Stimulated activated CD4-positive, alpha-beta T cell treated with anti-CD3 and anti-CD28 coated beads, Interleukin-2, amount 100 ng/mL, for 4 hours (primary cell): ENCODE data around the gene RAC2.
A peak's percentile ranks its signal among the peaks of the same experiment; 100 is the strongest.
"Not testable (repeated sequence)": the region's sequence is repeated elsewhere in the genome, so short reads cannot be mapped to it uniquely, and the experiment has no call there.

Experiments
- DNase-seq: peaks from one replicate; pipeline ENCODE4 v3.0.0-alpha.2; 2020; ENCODE audit warnings: low read depth

The RAC2 gene

DNA sequence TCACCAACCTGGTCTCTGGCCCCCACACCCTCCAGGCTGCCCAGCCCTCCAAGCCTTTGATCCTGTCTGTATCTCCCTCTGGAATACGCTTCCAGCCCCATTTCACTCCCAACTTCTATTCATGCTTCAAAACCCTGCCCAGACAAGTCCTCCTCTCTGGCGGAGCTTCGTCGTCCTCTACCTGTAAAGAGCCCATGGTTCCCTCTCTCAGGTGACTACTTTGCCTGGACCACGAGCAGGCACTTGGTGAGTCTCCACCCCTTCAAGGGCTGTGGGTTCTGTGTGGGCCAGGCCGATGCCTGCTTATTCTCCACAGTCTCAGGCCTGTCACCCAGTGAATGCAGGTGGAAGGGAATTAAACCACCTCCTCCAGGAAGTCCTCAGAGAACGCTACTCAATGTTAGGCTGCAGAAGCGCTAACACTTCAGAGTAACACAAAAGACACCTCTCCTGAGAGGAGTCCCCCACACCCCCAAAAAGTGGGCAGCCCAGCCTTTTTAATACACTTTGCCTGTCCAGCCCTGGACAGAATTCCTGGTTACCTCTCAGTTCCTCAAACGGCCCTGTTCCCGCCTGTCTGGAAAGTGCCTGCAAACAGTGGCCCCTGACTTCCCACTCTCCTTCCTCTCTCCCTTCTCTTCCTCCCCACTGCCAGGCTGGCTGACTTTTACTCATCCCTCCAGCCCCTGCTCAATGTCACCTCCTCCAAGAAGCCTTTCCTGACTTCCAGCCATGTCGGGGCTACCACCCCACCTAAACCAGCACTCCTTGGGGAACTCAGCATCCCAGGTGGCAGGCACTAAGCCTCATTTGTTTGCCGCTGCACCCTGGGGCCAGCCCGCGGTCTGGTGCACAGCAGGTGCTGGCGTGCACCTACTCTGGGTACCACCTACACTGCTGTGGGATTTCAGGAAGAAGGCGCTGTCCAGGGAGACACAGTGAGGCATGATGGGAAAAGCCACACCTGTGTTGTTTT is 9.0 kb downstream of the RAC2 start:
- DNase-seq: no peak

DNA sequence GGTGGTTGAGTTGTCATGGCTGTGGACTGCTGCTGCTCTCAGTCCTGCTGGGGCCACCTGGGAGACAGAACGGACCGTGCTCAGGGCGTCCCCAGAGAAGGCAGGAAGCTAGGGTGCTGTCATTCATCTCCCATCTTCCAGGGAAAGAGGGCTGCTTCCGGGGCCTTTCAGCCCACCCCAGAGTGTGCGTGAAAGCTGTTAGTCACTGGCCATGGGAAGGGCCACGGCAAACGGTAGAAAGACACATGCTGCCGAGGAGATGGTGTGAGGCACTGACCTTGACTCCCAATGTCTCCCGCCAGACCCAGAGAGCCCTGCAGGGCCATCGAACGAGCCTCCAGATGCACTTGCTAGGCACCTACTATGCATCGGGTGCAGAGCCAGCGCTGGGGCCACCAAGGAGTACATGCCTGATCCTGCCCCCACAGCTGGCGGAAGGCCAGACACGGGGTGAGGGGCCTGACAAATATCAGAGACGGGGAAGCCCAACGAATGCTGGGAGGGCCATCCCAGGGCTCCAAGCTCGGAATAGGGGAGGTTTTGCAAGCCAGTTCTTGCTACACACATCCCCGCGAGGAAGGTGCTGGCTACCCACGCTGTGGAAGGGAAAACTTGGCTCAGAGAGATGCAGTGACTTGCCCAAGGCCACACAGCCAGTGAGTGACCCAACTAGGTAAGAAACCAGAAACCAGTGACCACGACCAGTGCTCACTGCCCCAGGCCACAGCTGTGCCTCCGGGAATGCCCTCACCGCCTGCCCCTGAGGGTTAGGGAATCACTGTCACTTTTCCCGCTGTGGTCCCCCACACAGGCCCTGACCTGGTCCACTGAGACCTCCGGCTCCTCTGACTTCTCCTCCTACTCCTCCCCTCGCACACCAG is 10.1 kb downstream of the RAC2 start:
- DNase-seq: no peak

- DNase-seq: not testable (repeated sequence)
These were observed 10.7 kb downstream of the RAC2 start for GRCh38 chr22:37233371-37233750.

GRCh38 chr22:37232140-37232998 is 11.7 kb downstream of the RAC2 start:
- DNase-seq: no peak

- peak; percentile 73 for DNase-seq
These were observed 12.5 kb downstream of the RAC2 start for GRCh38 chr22:37231406-37232139.

DNA sequence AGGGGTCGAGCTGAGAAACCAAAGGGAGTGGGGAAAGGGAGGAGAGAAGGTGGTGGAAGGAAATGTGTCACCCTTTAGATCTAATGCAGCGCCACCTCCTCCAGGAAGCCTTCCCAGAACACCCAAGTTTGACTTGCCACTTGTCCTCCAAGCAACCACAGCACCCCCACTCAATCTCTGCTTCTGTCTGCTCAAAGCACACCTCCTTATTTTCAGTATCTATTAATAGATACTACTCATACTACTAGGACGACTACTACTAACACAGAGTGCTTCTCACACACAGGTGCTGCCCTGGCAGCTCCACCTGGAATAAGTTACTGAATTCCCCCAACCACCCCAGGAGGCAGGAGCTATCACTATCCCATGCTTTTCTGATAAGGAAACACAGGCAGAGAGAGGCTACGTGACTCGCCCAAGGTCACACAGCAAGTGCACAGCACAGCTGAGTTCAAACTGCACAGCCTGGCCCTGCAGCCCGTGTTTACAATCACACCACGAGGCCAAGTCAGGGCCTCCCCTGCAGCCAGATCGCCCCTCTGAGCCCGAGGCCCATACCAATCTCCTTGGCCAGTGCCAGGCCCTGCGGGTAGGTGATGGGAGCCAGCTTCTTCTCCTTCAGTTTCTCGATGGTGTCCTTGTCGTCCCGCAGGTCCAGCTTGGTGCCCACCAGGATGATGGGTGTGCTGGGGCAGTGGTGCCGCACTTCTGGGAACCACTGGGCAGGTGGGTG is 13.2 kb downstream of the RAC2 start:
- peak; percentile 72 for DNase-seq

DNA sequence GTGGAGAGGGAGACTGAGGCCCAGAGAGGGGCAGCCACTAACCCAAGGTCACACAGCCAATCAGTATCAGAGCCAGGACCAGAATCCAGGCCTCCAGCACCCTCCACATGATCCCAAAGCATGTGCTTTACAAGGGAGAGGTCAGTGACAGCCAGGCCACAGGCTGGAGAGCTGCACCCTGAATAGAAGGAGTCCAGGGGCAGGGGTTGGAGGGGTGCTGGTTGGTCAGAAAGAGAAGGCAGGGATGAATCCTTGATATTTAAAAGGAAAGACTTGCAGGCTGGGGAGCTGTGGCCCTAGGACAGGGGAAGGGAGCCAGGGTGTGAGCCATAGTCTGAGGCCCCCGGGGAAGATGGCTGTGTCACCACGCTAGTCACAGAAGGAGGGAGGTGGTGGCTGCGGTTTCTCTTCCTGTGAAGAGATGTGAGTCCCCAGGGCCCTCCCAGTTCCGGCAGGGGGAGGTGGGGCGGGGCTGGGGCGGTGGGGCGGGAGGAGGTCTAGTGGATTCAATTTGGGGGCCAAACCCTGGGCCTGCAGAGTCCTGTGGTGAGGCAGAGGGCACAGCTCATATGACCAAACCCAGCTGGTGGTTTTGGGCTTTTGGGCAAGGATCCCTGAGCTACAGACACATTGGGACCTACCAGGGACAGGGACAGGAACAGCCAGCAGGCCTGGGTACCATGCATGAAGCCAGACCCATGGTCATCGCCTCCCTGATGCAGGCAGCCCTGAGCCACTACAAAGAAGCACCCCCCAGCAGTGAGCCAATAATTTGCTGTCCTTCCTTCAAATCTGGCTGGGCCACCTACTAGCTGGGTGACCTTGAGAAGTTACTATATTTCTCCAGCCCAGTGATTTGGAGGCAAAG is 14.0 kb downstream of the RAC2 start:
- DNase-seq: peak; percentile 89

- DNase-seq: no peak
These were observed 14.9 kb downstream of the RAC2 start for GRCh38 chr22:37229012-37229804.

DNA sequence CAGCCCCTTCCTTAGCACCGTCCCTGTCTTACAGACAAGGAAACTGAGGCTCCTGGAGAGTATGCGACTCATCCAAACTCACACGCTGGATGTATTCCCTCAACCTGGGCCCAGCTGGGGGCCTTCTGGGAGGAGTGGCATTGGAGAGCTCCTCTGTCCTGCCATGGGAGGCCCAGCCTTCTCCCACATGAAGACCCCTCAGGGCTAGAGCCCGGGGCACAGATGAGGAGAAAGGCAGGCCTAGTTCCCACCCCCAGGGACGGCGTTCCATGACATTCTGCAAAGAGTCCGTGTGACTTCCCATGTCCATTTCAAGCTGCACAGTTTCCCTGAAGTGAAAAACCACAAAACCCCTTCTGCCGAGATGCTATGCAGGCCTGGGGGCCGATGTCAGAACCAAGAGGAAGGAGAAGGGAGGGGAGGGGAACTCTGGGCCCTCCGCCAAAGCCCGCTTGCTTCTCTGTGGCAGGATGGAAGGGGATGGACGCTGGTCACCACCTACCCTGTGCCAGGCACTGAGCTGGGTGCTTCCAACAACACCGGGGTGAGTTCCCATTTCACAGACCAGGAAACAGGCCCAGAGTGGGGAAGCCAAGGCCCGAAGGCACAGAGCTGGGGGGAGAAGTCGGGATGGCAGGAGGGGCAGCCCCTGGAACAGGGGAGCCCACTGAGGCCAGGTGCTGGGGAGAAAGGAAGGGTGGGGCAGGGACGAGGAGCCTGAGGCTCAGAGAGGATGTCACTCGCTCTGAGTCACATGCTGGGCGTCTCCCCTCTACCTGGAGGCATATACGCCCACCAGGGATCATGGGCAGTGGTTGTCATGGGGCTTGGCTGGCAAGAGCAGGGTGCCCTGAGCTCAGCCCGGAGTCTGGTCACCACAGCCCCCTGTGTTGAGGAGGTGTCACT is 15.7 kb downstream of the RAC2 start:
- DNase-seq: no peak

DNA sequence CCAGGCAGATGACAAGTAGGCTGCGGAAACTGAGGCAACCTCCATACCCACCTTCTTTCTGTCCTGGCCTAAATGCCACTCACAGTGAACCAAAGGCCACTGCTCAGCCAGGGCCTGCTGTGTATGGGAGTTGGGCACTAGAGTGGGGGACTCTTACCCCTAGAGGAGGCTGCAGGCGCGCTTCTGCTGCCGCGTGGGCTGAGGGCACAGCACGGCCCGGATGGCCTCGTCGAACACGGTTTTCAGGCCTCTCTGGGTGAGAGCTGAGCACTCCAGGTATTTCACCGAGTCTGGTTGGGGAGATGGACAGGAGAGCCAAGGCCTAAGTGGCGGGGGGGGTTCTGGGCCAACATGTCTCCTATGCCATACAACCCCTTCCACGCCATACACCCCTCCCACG is 17.6 kb downstream of the RAC2 start:
- no peak for DNase-seq

DNA sequence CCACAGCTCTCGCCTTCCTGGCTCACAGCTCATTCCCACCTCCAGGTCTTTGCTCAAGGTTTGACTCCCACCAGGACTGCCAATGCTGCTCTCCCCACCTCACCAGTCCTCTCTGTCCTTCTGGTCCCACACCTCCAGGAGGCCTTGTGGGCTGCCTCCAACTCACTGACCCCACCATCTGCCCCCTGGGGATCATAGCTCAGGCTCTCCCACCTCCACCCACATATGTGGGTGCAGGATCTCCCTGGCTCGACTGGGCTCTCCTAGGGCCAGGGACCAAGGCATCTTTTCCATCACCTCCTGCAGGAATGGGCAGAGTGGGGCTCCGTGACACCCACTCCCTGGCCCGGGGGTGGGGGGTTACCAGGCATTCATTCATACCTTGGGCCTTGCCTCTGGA is 18.0 kb downstream of the RAC2 start:
- DNase-seq: no peak

- no peak for DNase-seq
These were observed 18.6 kb downstream of the RAC2 start for GRCh38 chr22:37225481-37225880.

GRCh38 chr22:37224757-37225420 is 19.2 kb downstream of the RAC2 start:
- DNase-seq: no peak

GRCh38 chr22:37223965-37224551 is 20.0 kb downstream of the RAC2 start:
- DNase-seq: no peak

DNA sequence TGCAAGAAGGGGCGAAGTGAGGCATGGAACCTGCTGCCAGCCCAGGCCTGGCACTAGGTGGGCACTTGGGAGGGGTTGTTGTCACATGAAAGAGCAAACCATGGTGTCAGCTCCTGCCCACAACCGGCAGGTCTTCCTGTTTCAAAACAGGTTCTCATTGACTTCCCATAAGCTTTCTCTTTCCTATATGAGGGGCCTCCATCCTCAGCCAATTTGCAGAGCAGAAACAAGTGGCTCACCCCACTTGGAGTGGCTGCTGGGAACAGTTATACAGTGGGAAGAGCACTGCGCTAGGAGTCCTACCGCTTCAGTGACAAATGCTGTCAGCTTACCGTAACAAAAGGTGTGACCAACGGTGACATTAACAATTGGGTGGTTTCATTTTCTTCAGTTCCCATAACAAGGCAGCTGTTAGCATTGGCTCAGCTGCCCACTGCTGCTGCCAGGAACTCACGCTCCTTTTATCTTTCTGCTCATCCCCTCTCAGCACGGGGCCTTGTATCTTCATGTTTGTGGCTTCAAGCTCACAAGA is 21.6 kb downstream of the RAC2 start:
- no peak for DNase-seq
